ENCODE data around the gene TRIM13. TPM values are rescaled to one million over a fixed set of nuclear protein-coding genes. Genes with fewer than 3 reads are reported as not detected.

The TRIM13 gene
- total and polyA plus RNA-seq, 2 donors (not counting 1 experiment from before 2014, with no cell fraction given): 21.1 to 24.4 TPM

- no peaks in the 10 kb centered on the region for H3K9me3 ChIP-seq (ENCODE audit: control insufficient read depth, insufficient read depth, low read depth, low read length)
- no peak overlapping the region for H3K9ac ChIP-seq (ENCODE audit: insufficient read depth, low read length)
- H2AFZ ChIP-seq (ENCODE audit: low read length): no peak overlapping the region
Observed at GRCh38 chr13:49975826-49976225, 21.0 kb upstream of the TRIM13 start.

GRCh38 chr13:49976314-49977258 lies 20.3 kb upstream of the TRIM13 start:
- DNase-seq (ENCODE audit: low read depth in 2 of 2): peak; percentile 63 to 77
- Histone ChIP-seq H2AFZ (ENCODE audit: low read length) (no peak overlapping the region), H3K9ac (ENCODE audit: insufficient read depth, low read length) (no peak overlapping the region), H3K36me3 (ENCODE audit: control insufficient read depth, insufficient read depth, low read length) (no peaks in the 10 kb centered on the region), H3K27me3 (ENCODE audit: control insufficient read depth, insufficient read depth, low read length) (no peaks in the 10 kb centered on the region), H3K9me3 (ENCODE audit: control insufficient read depth, insufficient read depth, low read depth, low read length) (no peaks in the 10 kb centered on the region), H3K4me1 (ENCODE audit: control insufficient read depth, extremely low read depth, insufficient read depth, low read length) (no peaks in the 10 kb centered on the region), H3K27ac (ENCODE audit: insufficient read depth, low read length) (no peak overlapping the region), H4K20me1 (ENCODE audit: control insufficient read depth, extremely low read depth, insufficient read depth, low read length) (no peaks in the 10 kb centered on the region), H3K4me2 (ENCODE audit: extremely low read depth, insufficient read depth, low read length) (no peak overlapping the region), H3K79me2 (ENCODE audit: control insufficient read depth, insufficient read depth, low read length) (no peaks in the 10 kb centered on the region), H3K4me3 (replicated peaks in 1 of 4; ENCODE audit: control extremely low read depth in 1 of 4, insufficient read depth in 1 of 4, low read depth in 3 of 4, low read length in 4 of 4) (no peak overlapping the region)
- TF ChIP-seq CTCF (conservative IDR thresholded peaks at IDR 0.05 in 1 of 2, IDR thresholded peaks at IDR 0.05 in 1 of 2; ENCODE audit: low read depth in 1 of 2, low read length in 2 of 2) (peak; percentile 91 to 93), EZH2 (IDR thresholded peaks at IDR 0.05; ENCODE audit: low read length, missing control alignments) (no peak)

More at GRCh38 chr13:49975826-49976225, 21.0 kb upstream of the TRIM13 start:
- H3K27me3 ChIP-seq (ENCODE audit: control insufficient read depth, insufficient read depth, low read length): no peaks in the 10 kb centered on the region
- H3K4me1 ChIP-seq (ENCODE audit: control insufficient read depth, extremely low read depth, insufficient read depth, low read length): no peaks in the 10 kb centered on the region
- no peak overlapping the region for H3K4me2 ChIP-seq (ENCODE audit: extremely low read depth, insufficient read depth, low read length)
- no peaks in the 10 kb centered on the region for H3K79me2 ChIP-seq (ENCODE audit: control insufficient read depth, insufficient read depth, low read length)
- no peaks in the 10 kb centered on the region for H4K20me1 ChIP-seq (ENCODE audit: control insufficient read depth, extremely low read depth, insufficient read depth, low read length)
- no peak overlapping the region for H3K27ac ChIP-seq (ENCODE audit: insufficient read depth, low read length)
- H3K4me3 ChIP-seq (replicated peaks in 1 of 4; ENCODE audit: control extremely low read depth in 1 of 4, insufficient read depth in 1 of 4, low read depth in 3 of 4, low read length in 4 of 4): no peak overlapping the region
- DNase-seq (ENCODE audit: low read depth in 2 of 2): no peak
- H3K36me3 ChIP-seq (ENCODE audit: control insufficient read depth, insufficient read depth, low read length): no peaks in the 10 kb centered on the region
- TF ChIP-seq CTCF (conservative IDR thresholded peaks at IDR 0.05 in 1 of 2, IDR thresholded peaks at IDR 0.05 in 1 of 2; ENCODE audit: low read depth in 1 of 2, low read length in 2 of 2): no peak
- no peak for TF ChIP-seq EZH2 (IDR thresholded peaks at IDR 0.05; ENCODE audit: low read length, missing control alignments)

- no peak overlapping the region for H3K4me3 ChIP-seq (replicated peaks in 1 of 4; ENCODE audit: control extremely low read depth in 1 of 4, insufficient read depth in 1 of 4, low read depth in 3 of 4, low read length in 4 of 4)
- no peak overlapping the region for H3K9ac ChIP-seq (ENCODE audit: insufficient read depth, low read length)
- no peaks in the 10 kb centered on the region for H3K27me3 ChIP-seq (ENCODE audit: control insufficient read depth, insufficient read depth, low read length)
- no peaks in the 10 kb centered on the region for H3K9me3 ChIP-seq (ENCODE audit: control insufficient read depth, insufficient read depth, low read depth, low read length)
- no peak for DNase-seq (ENCODE audit: low read depth in 2 of 2)
- no peak overlapping the region for H3K4me2 ChIP-seq (ENCODE audit: extremely low read depth, insufficient read depth, low read length)
- H4K20me1 ChIP-seq (ENCODE audit: control insufficient read depth, extremely low read depth, insufficient read depth, low read length): no peaks in the 10 kb centered on the region
- no peaks in the 10 kb centered on the region for H3K36me3 ChIP-seq (ENCODE audit: control insufficient read depth, insufficient read depth, low read length)
- no peak overlapping the region for H3K27ac ChIP-seq (ENCODE audit: insufficient read depth, low read length)
- no peak overlapping the region for H2AFZ ChIP-seq (ENCODE audit: low read length)
- TF ChIP-seq EZH2 (IDR thresholded peaks at IDR 0.05; ENCODE audit: low read length, missing control alignments) (no peak), CTCF (conservative IDR thresholded peaks at IDR 0.05 in 1 of 2, IDR thresholded peaks at IDR 0.05 in 1 of 2; ENCODE audit: low read depth in 1 of 2, low read length in 2 of 2) (no peak)
- no peaks in the 10 kb centered on the region for H3K4me1 ChIP-seq (ENCODE audit: control insufficient read depth, extremely low read depth, insufficient read depth, low read length)
- no peaks in the 10 kb centered on the region for H3K79me2 ChIP-seq (ENCODE audit: control insufficient read depth, insufficient read depth, low read length)
Observed at GRCh38 chr13:49977992-49978391, 18.9 kb upstream of the TRIM13 start.

All from fibroblast of lung (primary cell).